ENCODE results near the gene POLR3A.
"Not testable (repeated sequence)": the region's sequence is repeated elsewhere in the genome, so short reads cannot be mapped to it uniquely, and the experiment has no call there.

The POLR3A gene

GRCh38 chr10:78015546-78015945 is 13.8 kb downstream of the POLR3A start:
- no peak for DNase-seq

- no peak for DNase-seq
These were observed 15.8 kb downstream of the POLR3A start for GRCh38 chr10:78013564-78013963.

- no peak for DNase-seq
These were observed 18.2 kb downstream of the POLR3A start for GRCh38 chr10:78011065-78011464.

DNA sequence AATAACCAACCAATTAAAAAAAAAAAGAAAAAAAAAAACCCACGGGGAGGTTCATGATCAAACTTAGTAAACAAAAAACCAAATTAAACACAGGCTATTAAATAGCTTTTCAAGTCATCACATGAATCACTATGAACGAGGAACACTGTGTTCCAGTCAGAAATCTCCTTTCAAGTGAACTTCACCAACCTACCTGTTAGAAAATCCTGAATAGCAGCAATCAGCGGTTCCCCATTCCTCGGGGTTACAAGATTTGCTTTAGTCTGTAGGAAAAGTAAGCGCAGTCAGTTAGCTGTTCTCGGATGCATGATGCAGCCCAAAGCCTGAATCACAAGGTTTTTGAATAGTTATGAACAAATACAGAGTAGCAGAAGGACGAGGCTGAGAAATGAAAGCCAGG is 19.0 kb downstream of the POLR3A start:
- DNase-seq = no peak

- no peak for DNase-seq
These were observed 19.7 kb downstream of the POLR3A start for GRCh38 chr10:78009662-78010061.

- DNase-seq = no peak
These were observed 22.1 kb downstream of the POLR3A start for GRCh38 chr10:78007172-78007571.

DNA sequence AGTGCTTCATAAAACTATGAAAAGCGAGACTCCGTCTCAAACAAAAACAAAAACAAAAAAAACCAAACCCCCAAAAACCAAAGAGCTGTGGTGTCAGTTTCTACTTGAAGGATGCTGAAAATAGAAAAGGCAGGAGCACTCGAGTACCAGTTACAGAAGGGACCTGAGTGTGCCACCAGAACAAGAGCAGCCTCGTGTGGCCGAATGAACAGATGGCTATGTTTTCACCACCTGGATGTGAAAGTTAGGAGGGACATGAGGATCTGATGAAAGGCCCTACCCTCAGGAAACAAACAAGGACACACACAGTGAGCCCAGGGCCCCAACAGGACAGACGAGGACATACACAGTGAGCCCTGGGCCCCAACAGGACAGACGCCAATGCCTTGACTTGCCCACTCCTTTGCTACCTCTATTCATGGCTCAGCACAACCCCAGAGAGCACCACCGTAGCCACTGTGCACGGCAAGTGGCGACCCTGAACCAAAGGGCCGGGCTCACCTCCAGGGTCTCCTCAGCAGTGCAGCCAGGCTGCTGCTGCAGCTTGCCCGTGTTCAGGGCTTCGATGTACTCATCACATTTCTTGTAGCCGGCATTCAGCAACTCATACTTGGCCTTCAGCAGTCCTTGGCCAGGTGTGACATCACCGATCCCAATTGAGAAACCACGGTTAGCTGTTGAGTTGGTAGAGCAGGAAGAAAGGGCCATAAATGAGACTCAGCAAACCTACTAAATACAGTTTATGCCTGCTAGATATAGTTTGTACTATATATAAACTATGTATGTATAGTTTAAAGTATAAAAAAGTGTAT is 24.9 kb downstream of the POLR3A start:
- no peak for DNase-seq

- no peak for DNase-seq
These were observed 26.6 kb downstream of the POLR3A start for GRCh38 chr10:78002541-78003288.

DNA sequence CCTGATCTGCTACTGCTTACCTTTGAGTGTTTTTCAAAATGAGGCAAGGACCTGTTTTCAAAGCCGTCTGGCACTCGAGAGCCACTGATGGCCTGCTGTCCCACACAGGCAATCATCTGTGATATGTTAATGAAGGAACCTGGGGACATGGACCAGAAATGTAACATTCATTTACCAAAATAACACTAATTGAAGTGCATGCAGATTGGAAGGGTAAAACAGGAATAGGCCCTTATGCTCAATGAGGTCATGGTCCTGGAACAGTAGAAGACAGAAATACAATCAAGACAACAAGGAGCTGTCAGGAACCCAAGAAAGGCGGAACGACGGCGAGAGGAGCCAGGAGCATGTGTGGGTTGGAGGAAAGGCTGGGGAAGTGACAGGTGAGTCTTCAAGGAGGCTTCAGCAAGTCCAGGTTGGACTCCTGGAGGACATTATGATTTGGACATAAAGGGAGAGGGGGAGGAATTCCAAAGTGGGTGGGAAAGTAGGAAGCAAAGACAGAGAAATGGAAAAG is 28.3 kb downstream of the POLR3A start:
- DNase-seq = no peak

DNA sequence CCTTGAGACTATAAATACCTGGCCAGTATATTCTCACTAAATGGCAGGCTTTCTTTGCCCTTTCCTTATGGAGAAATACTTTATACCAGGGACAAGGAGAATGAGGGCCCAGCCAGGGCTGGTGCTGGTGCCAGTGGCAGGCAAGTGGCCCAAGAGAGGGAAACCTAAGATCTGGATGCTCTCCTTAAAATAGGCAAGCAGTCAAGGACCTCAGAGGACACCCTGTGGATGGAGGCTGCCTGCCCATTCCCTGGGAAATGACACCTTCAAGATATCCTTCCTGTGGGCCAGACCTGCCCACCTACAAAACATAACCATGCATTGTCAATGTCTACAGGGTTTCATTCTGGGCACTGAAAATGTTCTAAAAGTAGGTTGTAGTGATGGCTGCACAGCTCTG is 29.1 kb downstream of the POLR3A start:
- DNase-seq = no peak

GRCh38 chr10:77998780-77999179 is 30.5 kb downstream of the POLR3A start:
- not testable (repeated sequence) for DNase-seq

DNA sequence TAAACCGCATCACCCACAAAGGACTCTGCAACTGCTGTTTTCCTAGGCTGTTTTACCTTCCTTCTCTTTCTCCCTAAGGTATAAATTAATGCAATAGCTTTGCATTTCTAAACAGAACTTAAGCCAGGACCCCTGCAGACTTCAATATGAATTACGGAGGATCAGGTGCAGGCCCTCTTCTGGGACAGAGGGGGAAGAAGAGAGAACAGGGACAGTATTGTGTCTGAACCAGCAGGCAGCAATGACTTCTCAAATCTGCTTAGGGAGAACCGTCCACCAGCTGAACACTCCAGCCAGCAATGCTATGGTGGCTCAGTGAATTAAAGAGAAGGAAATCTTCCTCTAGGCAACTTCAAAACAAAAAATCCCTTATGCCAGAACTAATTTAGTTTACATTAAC is 35.7 kb downstream of the POLR3A start:
- DNase-seq = no peak

DNA sequence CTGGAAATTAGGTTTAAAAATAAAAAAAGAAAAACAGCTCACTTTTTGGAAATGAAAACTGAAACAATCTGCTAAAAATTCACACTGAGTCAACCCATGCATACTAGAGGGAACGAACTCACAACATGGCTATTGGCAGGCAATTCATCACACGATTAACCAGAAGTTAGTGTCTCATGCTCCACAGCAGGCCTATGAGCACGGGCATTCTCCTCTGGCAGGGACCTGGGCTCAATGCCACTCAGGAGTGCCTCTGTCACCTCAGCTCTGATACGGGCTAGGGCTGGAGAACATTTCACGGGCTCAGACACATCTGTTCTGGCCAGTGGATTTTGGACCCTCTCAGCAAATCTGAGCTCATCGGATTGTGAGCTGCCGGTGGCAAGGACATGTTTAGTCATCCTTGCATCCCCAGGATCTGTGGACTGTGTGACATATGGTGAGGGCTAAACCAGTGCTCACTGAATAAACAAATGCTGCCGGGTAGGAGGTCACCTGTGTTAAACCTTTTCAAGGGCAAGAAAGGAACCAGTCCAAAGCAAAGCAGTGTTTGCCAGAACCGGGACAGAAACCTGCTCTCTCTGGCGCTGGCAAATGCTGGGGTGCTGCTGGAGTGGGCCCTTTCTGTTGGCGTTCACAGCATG is 40.1 kb downstream of the POLR3A start:
- no peak for DNase-seq

DNA sequence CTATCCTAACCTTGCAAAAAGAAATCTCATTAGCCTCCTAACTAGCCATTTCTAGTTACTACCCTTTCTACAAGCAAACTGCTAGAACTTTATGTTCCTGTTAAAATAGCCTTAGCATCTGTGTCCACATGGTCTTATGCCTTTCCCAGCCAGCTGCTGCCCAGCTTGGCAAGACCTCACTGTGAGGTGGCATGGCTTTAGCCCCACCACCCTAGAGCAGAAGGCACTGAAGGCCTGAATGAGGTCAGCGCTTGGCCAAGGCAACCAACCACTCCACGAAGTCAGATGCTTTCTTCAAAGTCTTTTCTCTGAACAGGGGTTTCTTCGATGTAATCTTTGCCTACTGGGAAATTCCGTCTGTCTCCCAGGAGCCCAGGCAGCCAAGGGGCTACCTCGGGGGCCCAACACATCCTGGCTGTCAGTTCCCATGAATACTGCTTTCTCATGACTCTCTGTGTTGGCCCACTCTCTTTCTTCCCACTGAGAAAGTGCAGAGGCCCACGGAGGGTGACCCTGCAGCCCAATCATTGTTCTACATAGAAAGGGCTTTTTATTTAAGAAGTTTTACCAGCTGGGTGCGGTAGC is 41.6 kb downstream of the POLR3A start:
- no peak for DNase-seq

DNA sequence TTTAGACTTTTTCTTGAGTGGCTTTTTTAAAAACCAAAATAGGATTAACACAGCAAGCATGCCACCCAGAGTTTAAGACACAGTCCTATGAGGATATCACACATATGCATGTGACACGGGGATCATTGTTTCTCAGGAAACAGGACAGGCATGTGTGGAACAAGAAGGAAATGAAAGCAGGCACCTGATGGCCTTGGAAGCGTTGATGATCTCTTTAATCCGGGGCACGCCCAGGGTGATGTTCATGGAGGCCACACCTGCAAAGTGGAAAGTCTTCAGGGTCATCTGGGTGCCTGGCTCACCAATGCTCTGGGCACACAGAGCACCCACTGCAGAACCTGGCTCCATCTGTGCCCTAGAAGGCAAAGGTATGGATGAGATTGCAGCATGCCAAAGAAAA is 44.3 kb downstream of the POLR3A start:
- DNase-seq = no peak

DNA sequence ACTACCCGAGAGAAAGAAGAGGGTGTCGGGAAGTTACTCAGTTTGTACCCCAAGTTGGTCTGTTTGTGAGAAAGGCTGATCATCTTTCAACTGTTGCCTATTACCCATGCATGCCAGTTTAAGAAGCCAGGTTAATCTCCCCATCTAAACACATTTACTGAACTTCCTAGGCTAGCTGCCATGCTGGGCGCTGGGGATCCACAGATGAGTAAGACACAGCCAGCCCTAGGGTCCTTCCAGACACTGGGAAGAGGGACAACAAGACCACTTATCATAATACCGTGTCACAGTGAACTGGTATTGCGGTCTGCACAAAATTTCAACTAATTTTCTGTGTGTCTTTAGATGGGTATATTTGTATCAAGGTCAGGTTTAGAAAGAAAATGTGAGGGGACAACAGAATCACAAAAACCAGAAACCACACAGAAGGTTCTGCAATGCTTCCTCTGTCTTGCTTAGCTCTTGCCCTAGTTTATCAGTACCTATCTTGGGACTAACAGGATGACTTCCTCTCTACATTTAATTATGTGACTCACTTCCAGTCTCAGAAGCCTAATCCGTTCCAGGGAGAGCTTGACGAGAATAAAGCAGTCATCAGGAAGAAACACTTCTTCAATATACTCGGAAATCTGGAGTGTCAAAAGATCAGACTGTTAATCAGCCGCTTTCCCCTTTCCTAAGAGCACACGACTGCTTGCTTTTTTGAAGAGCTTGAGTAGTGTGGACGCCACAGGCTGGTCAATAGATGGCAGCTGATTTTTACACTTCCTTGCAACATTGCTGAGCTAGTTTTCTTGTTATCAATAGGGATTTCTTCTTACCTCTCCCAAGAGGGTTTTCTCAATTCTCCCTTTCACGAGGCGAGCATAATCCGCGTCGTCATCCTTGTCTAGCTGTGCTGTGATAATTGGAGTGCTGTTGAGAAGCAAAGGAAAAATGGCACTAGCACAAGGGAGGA is 45.7 kb downstream of the POLR3A start:
- DNase-seq = no peak

DNA sequence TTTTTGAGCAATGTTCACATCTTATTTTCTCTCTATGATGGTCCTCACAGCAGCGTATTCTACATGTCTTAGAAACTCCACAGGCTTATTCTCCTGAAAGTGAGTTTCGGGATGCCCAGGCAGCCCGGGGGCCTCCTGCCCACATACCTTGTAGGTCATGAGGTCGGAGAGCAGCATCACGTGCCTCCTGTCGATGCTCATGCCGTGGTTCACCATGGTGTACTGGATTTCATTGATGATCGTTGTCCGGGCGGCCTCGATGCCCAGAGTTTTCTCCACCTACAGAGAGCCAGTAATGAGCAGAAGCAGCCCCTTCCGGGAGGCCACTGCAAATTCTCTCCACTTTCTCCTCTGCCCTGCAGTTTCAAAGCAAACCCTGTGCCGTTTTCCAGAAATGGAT is 48.0 kb downstream of the POLR3A start:
- DNase-seq = no peak

DNA sequence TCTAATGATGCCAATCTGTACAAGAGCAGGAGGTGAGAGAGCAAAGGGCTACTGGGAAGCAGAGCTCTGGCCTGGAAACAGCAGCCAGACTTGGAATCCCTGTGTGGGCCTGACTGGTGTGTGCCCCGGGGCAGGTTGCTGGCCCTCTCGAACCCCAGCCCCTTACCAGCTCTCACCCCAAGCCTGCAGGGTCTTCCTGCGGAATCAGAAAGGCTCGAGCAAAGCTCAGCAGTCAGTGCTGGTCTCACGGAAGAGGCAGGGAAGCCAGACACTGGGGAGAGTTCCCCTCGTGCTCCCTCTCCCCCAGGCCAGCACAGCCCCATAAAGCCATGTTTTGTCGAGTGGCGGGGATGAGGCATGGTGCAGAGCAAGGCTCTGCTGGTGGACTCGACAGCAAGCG is 50.1 kb downstream of the POLR3A start:
- DNase-seq = no peak

DNA sequence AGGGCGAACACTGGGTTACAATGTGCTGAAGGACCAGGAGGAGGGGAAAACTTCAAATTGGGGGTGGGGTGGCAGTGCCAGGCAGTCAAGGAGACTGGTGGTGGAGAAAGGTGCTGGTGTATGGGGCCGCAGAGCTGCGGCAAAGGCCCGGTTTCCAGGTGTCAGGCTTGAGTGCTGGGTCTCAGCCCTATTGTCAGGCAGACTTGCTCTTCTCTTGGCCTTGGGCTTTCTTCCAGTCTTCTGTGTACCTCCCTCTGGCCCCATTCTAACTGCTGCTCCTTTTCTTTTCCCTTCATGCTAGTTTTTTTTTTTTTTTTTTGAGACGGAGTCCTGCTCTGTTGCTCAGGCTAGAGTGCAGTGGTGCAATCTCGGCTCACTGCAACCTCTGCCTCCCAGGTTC is 51.0 kb downstream of the POLR3A start:
- no peak for DNase-seq

GRCh38 chr10:77977934-77978333 is 51.4 kb downstream of the POLR3A start:
- DNase-seq = no peak

DNA sequence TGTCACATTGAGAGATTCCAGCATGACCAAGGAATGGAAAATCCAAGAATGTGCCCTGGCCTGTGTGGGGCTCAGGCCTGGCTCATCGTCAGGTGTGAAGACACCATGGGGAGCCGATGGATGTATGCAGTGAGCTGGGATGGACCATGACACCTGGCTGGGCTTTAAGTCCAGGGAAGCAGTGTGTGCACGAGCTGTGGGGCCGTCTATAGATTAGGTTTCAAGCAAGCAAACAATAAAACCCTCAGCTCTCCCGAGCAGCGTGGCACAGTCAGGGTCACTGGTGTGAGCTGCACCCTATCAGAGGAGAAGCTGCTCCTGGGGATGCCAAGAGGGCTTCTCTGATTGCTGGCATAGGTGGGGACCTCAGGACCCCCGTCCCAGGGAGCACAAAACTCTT is 52.3 kb downstream of the POLR3A start:
- DNase-seq = no peak

DNA sequence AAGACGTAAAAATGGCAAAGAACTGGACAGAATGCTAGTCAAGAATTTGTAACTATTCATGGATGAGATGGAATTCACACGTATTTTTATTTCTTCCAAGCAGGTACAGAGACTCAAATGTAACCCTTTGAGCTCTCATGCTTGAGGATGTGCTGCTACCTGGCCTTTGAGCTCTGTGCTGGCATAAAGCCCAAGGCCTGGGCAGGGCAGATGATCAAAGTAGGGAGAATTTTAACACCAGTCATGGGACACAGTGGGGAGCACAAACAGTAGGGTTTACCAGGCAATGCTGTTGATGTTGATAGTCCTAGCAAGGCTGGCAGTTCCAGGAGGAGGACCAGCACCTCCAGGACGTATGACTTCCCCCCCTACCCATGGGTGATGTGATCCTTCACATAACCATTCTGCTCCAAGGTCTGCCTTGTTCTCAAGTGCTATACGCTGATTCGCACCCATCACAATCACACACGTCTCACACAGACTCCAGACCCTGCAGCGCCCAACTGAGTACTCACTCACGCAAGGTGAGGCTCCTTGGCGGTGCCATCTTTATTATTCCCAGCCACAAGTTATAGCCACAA is 54.1 kb downstream of the POLR3A start:
- no peak for DNase-seq
